K562 (cell line): ENCODE measurements around the gene ZBTB49. TPM values are rescaled to one million over a fixed set of nuclear protein-coding genes. Genes with fewer than 3 reads are reported as not detected.

Source experiments
- BCOR ChIP-seq: fragments of 450-650 bp; IDR thresholded peaks from 2 replicates; pipeline ENCODE4 v1.6.1; 2016
- CTBP1 ChIP-seq: fragments of 450-650 bp; IDR thresholded peaks from 2 replicates; pipeline ENCODE4 v1.6.1; 2016; ENCODE audit warnings: borderline replicate concordance
- CXXC5 ChIP-seq: fragments of 250-450 bp; sonication (Bioruptor Pico); IDR thresholded peaks from 2 replicates; pipeline ENCODE4 v1.8.0; 2022; ENCODE audit warnings: inconsistent platforms, mild to moderate bottlenecking, moderate library complexity
- HBP1 ChIP-seq: fragments of 450-650 bp; formaldehyde crosslinking; IDR thresholded peaks from 2 replicates; pipeline ENCODE4 v1.4.0; 2022; ENCODE audit warnings: missing genetic modification characterization
- HSF4 ChIP-seq: fragments of 250-450 bp; sonication (Bioruptor Pico); IDR thresholded peaks from 2 replicates; pipeline ENCODE4 v2.1.2; 2022; ENCODE audit warnings: mild to moderate bottlenecking, moderate library complexity, borderline replicate concordance
- ILK ChIP-seq: fragments of 450-650 bp; IDR thresholded peaks from 2 replicates; pipeline ENCODE4 v1.6.1; 2016; ENCODE audit warnings: missing genetic modification characterization, low read depth, mild to moderate bottlenecking, missing compliant biosample characterization, moderate library complexity, borderline replicate concordance
- MGA ChIP-seq: fragments of 450-650 bp; IDR thresholded peaks from 2 replicates; pipeline ENCODE4 v1.6.1; 2016; ENCODE audit warnings: mild to moderate bottlenecking, moderate library complexity
- PCBP1 ChIP-seq: fragments of 200-400 bp; formaldehyde crosslinking; IDR thresholded peaks from 2 replicates; pipeline ENCODE4 v1.6.1; 2018; ENCODE audit warnings: mild to moderate bottlenecking, low read depth, low read length; ENCODE audit not compliant: poor library complexity, severe bottlenecking
- PHF8 ChIP-seq: fragments of 200-600 bp; sonication (generic); IDR thresholded peaks from 2 replicates; pipeline ENCODE4 v1.6.1; 2012; ENCODE audit warnings: mixed run types, mild to moderate bottlenecking, inconsistent platforms, low read length, moderate library complexity, borderline replicate concordance
- SP1 ChIP-seq: sonication (generic); formaldehyde crosslinking; IDR thresholded peaks from 2 replicates; pipeline ENCODE4 v1.8.1; 2022; ENCODE audit warnings: mild to moderate bottlenecking, missing genetic modification reagents
- TBL1XR1 ChIP-seq, 2 experiments: IDR thresholded peaks; 2 replicates each; pipeline ENCODE4 v1.6.1; 2012; ENCODE audit warnings: improper control_type of control experiment in 2 of 2, low read length in 2 of 2, mild to moderate bottlenecking in 1 of 2
- ZC3H4 ChIP-seq: sonication (generic); formaldehyde crosslinking; IDR thresholded peaks from 2 replicates; pipeline ENCODE4 v1.9.0; 2021; ENCODE audit warnings: missing genetic modification reagents, borderline replicate concordance
- ZFP30 ChIP-seq: fragments of 250-450 bp; sonication (Bioruptor Pico); IDR thresholded peaks from 2 replicates; pipeline ENCODE4 v1.8.0; 2022; ENCODE audit warnings: moderate library complexity, mild to moderate bottlenecking, inconsistent platforms, borderline replicate concordance
- ZFP36 ChIP-seq: fragments of 150-350 bp; IDR thresholded peaks from 2 replicates; pipeline ENCODE4 v1.6.1; 2018; ENCODE audit warnings: low read length, low read depth; ENCODE audit not compliant: partially characterized antibody
- polyA plus RNA-seq, 8 experiments: library from polyadenylated mRNA; depleted of rRNA in 4 of 8; stranded (reverse) in 5 of 8; unstranded in 3 of 8; fragments of >200 nt; fragmentation: Nextera tagmentation in 2 of 8; fragmentation: Illumina TruSeq in 1 of 8; extraction: Ambion mirVana in 2 of 8; extraction: Trizol in 1 of 8; gene quantifications; 2 replicates each; pipeline versions ENCODE4 v1.2.1 to v1.2.3, GENCODE V29; 2011 to 2014; ENCODE audit warnings: inconsistent platforms in 1 of 8, missing spikeins in 1 of 8
- total RNA-seq, 7 experiments: library from RNA; depleted of rRNA in 6 of 7; stranded (reverse); fragments of >200 nt in 6 of 7; fragmentation: Illumina TruSeq in 2 of 7; extraction: Trizol in 2 of 7; gene quantifications; 2 replicates each; pipeline versions ENCODE4 v1.2.1 to v1.2.3, GENCODE V29; 2011 to 2021; ENCODE audit warnings: low replicate concordance in 1 of 7
- TF ChIP-seq, protein P1 (sequence below): sonication (generic); formaldehyde crosslinking; IDR thresholded peaks from 2 replicates; pipeline ENCODE4 v1.9.0; 2022; ENCODE audit warnings: mild to moderate bottlenecking, missing genetic modification reagents

ZBTB49 gene
- total and polyA plus RNA-seq, 9 of the 15 experiments (the other 6 are each of a cell fraction or from before 2014, with no cell fraction given): 0.49 to 8.0 (median 4.2) TPM

- TF ChIP-seq CTBP1 (no peak; the same call in 1 of the 2 replicates), TBL1XR1 (IDR thresholded peaks at IDR 0.05; ENCODE audit: low read length in 2 of 2) (peak in 1 of 2 experiments; percentile 49; a peak in 2 of 4 replicates), BCOR (peak; percentile 51; the same call in 1 of the 2 replicates), HBP1 (no peak), ZFP30 (no peak), CXXC5 (CRISPR knock-in tag) (peak; percentile 88), SP1 (CRISPR knock-in tag) (no peak), PHF8 (no peak), MGA (peak; percentile 65), ZFP36 (peak; percentile 61), PCBP1 (no peak), ILK (no peak), ZC3H4 (CRISPR knock-in tag) (no peak), HSF4 (CRISPR knock-in tag) (no peak)
- TF ChIP-seq, protein P1, sequence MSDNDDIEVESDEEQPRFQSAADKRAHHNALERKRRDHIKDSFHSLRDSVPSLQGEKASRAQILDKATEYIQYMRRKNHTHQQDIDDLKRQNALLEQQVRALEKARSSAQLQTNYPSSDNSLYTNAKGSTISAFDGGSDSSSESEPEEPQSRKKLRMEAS (CRISPR knock-in tag): peak; percentile 47; the same call in 1 of the 2 replicates
These were observed 49.5 kb downstream of the ZBTB49 start (continued) for GRCh38 chr4:4339504-4340085.
